ENCODE data around the gene RBMY1D. TPM values are rescaled to one million over a fixed set of nuclear protein-coding genes. Genes with fewer than 3 reads are reported as not detected.
"Not testable (repeated sequence)": the region's sequence is repeated elsewhere in the genome, so short reads cannot be mapped to it uniquely, and the experiment has no call there.

Gene RBMY1D
- polyA plus RNA-seq (2012; ENCODE audit: missing spikeins), result not detected

GRCh38 chrY:21894426-21894825, at the start of gene RBMY1D:
RBMY1D (minus strand) TSS chrY:21894526; CDS start chrY:21892513, 2,013 bp downstream.
- FAIRE-seq; DNase-seq (ENCODE audit: insufficient read length): not testable (repeated sequence)

- FAIRE-seq; DNase-seq (ENCODE audit: insufficient read length): not testable (repeated sequence)
Measured at GRCh38 chrY:21917932-21918331, 23.6 kb upstream of the RBMY1D start, which contains the start of gene RBMY1E. RBMY1E (minus strand) TSS chrY:21918032; CDS start chrY:21916054, 1,978 bp downstream.

- not testable (repeated sequence) for FAIRE-seq; DNase-seq (ENCODE audit: insufficient read length)
Measured at GRCh38 chrY:21869407-21870076, 24.8 kb downstream of the RBMY1D start.

DNA sequence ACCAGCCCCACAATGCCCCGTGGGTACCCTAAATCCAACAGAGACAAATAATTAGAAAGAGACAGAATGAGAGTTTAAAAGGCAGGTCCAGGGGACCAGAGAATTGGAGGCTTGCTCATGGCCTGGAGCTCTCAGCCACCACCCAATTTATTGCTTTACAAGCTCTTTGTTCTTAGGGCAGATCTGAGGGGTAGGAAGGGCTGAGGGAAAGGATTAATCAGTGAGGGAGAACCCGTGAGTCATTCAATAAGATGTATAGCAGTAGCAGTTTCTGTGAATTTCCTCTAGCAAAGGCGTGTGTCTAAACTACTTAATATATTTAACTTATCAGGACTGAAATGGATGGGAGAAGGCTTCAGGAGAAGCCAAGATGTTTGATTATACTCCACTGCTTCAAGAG, 48.8 kb downstream of the RBMY1D start:
- no peak for FAIRE-seq
- no peak for TF ChIP-seq POLR2A (IDR thresholded peaks at IDR 0.05; ENCODE audit: low read depth, low read length)
- no peak for DNase-seq (ENCODE audit: insufficient read length)

GRCh38 chrY:21842090-21842489, 52.2 kb downstream of the RBMY1D start:
- no peak for TF ChIP-seq POLR2A (IDR thresholded peaks at IDR 0.05; ENCODE audit: low read depth, low read length)
- TF ChIP-seq POLR2AphosphoS5 (IDR thresholded peaks at IDR 0.05; ENCODE audit: low read depth, low read length), result no peak
- TF ChIP-seq TAF1 (IDR thresholded peaks at IDR 0.05; ENCODE audit: borderline replicate concordance, low read depth, low read length), result no peak
- no peak for DNase-seq (ENCODE audit: insufficient read length)
- FAIRE-seq, result no peak

- FAIRE-seq (no peak), DNase-seq (ENCODE audit: insufficient read length) (no peak)
- TF ChIP-seq TAF1 (IDR thresholded peaks at IDR 0.05; ENCODE audit: borderline replicate concordance, low read depth, low read length) (no peak), POLR2A (IDR thresholded peaks at IDR 0.05; ENCODE audit: low read depth, low read length) (no peak), POLR2AphosphoS5 (IDR thresholded peaks at IDR 0.05; ENCODE audit: low read depth, low read length) (no peak)
Measured at GRCh38 chrY:21839489-21839888, 54.8 kb downstream of the RBMY1D start.

GRCh38 chrY:21836343-21836742, 58.0 kb downstream of the RBMY1D start:
- DNase-seq (ENCODE audit: insufficient read length) (no peak), FAIRE-seq (no peak)
- TF ChIP-seq POLR2A (IDR thresholded peaks at IDR 0.05; ENCODE audit: low read depth, low read length), result no peak
- no peak for TF ChIP-seq TAF1 (IDR thresholded peaks at IDR 0.05; ENCODE audit: borderline replicate concordance, low read depth, low read length)

DNA sequence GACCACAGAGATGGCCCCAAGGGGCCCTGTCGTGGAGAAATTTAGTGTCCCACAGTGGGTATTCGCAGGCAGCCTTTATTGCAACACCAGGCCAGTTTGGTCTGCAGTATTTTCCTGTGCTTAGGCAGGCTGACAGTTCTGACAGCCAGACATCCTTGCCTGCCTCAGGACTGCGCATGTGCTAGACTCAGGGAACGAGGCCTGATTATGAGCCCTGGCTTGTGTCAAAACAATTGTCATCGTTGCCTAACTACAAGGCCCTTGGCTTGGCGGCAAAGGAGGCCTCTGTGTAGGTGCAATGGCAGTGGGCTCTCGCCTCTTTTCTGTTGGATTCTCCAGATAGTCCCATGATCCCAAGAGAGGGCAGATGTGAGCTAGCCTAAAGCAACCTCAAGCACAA, 59.3 kb downstream of the RBMY1D start:
- DNase-seq (ENCODE audit: insufficient read length) (no peak), FAIRE-seq (no peak)
- TF ChIP-seq POLR2A (IDR thresholded peaks at IDR 0.05; ENCODE audit: low read depth, low read length), result no peak
- TF ChIP-seq POLR2AphosphoS5 (IDR thresholded peaks at IDR 0.05; ENCODE audit: low read depth, low read length), result no peak
- no peak for TF ChIP-seq TAF1 (IDR thresholded peaks at IDR 0.05; ENCODE audit: borderline replicate concordance, low read depth, low read length)
